WI38 (cell line): ENCODE data around the gene FEM1B.

Experiments used
- H3K4me3 ChIP-seq: 2 replicates; pipeline ENCODE4 v1.5.1; 2011; ENCODE audit warnings: low read depth, mild to moderate bottlenecking, control low read depth, low read length
- TF ChIP-seq, protein P1 (sequence below): IDR thresholded peaks from 2 replicates; pipeline ENCODE4 v1.5.1; 2012; ENCODE audit warnings: low read depth, mild to moderate bottlenecking, control low read depth, low read length

Gene FEM1B

DNA sequence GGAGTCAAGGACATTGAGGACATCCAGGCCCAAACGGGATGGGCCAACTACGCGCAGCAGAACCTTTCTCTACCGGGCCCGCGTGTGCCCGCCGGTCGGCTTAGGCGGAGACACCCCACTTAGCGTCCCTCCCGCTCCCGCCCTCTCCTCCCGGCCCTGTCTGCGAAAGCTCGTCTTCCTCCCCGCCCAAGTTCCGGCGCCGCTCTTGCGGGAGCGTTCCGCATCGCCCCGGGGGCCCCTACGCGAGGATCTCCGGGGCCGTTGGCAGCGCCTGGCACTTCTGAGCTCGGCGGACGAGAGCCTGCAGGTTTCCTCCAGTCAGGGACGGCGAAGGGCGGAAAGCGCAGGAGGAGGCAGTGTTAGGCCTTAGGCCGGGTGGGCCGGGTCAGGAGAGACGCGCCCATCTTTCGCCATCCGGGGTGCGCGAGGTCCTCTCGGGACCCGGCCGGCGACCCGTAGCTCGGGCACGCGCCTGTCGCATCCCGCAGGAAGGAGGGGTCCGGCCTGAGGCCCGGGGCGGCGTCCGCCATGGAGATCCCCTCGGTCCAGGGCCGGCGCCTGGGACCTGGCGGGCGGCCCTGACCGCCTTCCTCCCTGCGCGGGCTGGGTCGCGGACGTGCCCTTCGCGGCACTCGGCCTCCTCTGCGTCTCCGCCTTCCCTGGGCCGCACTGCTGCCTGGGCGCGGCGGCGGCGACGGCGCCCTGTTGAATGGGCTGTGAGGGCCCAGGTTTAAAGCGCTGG, at the start of gene FEM1B:
TSS of gene FEM1B (plus strand) at position 143 of the 742 bp plus-strand sequence. CDS start 673 bp downstream, outside the sequence.
- peak within 1 kb of the TSS; percentile 95 for H3K4me3 ChIP-seq
- TF ChIP-seq, protein P1, sequence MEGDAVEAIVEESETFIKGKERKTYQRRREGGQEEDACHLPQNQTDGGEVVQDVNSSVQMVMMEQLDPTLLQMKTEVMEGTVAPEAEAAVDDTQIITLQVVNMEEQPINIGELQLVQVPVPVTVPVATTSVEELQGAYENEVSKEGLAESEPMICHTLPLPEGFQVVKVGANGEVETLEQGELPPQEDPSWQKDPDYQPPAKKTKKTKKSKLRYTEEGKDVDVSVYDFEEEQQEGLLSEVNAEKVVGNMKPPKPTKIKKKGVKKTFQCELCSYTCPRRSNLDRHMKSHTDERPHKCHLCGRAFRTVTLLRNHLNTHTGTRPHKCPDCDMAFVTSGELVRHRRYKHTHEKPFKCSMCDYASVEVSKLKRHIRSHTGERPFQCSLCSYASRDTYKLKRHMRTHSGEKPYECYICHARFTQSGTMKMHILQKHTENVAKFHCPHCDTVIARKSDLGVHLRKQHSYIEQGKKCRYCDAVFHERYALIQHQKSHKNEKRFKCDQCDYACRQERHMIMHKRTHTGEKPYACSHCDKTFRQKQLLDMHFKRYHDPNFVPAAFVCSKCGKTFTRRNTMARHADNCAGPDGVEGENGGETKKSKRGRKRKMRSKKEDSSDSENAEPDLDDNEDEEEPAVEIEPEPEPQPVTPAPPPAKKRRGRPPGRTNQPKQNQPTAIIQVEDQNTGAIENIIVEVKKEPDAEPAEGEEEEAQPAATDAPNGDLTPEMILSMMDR, result no peak

DNA sequence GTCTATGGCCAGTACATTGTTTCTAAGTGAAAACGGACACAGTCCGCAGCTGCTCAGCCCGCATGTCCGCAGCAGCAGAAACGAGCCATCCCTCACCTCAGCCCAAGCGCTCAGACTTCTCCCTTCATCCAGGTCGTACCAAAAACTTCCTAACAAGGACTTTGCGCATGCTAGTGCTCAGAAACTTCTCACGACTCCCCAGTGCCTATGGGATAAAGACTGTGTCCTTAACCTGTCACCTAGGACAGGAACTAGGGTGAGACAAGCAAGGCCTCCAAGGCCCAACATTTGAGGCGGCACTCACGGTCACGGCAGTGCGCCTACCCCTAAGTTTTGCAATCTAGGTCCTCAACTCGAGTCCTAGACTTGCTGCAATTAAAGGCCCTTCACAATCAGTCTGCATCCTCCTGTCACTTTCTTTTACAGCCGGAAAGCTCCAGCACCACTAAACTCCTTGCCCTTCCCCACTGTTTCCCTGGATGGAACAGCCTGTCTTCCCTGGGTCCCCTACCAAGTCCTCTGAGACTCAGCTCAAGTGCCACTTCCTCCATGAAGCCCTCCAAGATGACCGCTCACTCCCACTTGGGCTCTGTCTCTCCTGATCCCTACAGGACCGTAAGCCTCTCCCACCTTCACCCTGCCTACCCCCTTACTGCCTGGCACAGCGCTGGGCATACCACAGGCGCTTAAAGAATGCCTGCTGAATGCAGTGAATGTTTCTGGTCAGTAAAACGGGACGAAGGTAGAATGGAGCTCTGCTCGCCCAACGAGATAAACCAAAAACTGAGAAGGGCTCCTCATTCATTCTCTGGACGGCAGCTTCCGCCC, 49.2 kb upstream of the FEM1B start:
- H3K4me3 ChIP-seq, result peak overlapping the region; percentile 66
- TF ChIP-seq, protein P1, result no peak

DNA sequence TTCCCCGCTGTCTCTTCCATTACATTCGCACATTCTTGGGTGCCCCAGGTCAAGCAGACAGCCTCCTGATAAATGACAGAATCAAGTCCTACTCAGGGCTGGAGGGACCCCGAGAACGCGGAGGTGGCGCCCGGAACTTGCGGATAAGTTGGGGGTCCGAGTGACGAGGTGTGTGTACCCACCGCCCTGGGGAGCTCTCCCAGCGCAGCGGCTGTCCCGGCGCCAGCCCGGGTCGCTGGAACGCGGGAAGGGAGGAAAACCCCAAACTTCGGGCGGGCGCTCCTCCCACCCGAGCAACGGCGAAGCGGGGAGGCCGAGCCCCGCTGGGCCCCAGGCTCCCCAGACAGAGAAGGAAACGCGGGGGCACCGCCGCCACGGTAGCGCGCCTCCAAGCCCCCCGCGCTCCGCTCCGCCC, 48.6 kb upstream of the FEM1B start:
- TF ChIP-seq, protein P1, result no peak
- H3K4me3 ChIP-seq, result peak overlapping the region; percentile 66

DNA sequence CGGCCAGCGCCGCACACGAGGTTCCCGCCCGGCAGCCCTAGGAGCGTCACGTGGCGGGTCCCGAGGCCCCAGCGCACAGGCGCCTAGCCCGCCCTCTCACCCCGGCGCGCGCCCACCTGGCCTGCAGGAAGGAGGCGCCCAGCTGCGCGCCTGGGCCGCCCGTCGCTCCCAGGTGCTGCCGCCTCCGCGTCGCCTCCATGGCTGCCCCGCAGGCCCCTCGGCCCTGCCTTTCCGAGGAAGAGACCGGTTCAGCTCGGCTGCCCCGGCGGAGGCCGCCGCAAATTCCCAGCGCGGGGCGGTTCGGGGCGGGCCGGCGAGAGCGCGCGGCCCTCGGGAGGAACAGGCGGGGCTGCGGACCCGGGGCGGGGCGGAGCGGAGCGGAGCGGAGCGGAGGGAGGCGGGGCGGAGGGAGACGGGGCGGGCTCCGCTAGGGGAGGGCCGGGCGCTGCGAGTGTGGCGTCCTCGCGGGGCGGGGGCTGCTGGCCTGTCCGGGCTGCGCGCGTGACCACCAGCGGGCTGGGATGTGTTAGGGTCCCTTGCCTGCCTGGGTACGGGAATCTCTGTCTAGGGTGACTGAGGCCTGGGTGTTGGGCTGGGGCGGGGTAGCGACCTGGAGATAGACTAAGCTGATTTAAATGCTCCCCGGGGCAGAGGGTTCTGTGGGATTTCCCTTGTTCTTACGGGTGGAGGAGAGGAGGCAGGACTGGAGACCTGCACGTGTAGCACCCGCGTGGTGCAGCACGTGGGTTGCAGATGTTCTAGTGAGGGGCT, 48.0 kb upstream of the FEM1B start, which contains the start of gene CLN6:
TSS of gene CLN6 (minus strand) at position 343 of the 771 bp plus-strand sequence. CDS start at position 199, 144 bp downstream.
- TF ChIP-seq, protein P1, result no peak
- peak within 1 kb of the TSS; percentile 66 for H3K4me3 ChIP-seq

DNA sequence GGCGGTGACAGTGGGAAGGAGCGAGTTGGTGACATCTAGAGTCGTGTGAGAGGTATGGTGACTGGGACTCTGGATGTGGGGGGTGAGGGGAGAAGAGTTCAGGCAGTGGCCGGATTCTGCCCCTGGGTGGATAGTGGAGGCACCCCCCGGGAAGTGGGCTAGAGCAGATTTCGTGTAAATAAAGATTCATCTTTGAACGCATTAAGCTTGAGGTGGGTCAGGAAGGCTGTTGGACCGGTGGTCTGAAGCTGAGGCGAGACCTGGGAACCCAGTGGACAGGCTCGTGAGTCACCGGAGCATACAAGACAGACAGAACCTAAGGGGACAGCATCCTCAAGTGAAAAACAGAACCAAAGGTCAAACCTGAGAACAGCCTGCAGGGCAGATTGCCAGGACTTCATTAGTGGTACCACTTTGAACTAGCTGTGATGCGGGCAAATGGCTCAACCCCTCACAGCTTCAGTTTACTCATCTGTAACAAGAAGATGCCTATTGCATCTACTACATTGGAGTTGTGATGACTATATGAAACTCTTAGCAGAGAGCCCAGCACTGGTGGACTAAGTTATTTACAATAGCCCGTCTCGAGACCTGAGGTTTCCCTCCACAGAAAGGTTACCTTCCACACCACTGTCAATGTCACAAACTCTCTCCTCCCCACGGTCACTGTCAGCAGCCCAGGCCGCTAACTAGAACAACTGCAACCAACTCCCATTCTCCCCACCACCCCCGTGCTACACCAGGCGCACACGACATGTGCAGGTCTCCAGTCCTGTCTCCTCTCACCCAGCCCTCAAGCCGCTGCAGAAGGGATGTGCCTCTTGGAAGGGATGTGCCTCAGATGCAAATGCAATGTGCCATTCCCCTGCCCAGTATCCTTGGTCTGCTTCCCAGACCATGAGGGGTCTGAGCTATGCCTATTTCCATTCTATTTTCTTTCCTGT, 47.1 kb upstream of the FEM1B start:
- TF ChIP-seq, protein P1, result no peak
- peak overlapping the region; percentile 66 for H3K4me3 ChIP-seq

DNA sequence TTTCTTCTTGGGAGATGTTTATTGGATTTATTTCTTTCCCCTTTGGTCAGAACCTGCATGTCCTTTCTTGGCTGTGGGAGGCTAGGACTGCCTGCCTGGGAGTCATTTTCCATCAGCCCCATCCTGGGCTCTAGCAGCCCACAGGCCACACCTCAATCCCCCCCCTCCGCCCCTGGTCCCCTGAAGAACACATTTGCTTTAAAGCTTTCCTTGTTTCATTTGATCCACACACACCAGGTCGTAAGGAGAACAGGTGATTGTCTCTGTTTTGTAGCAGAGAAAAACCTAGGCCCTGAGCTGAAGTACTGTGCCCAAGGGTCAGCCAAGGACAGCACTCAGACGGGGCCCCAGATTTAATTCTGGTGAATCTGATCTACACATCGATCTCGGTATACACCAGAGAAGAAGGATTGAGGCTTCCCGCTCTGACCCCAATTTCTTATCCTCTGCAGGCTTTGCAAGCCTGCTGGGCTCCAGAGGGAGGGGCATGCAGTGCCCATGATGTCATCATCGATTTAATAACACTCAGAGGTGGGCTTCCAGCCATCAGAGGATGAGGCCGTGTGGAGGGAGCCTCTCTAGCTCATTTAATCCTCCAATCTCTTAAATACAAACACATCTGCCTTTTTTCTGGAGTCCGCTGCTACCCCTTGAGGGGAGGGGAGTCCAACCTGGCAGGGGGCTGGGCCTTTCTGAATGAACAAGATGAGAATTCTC, 46.3 kb upstream of the FEM1B start:
- no peak overlapping the region for H3K4me3 ChIP-seq
- TF ChIP-seq, protein P1, result no peak
